Non-pigmented ciliary epithelial cell (primary cell): ENCODE data around the gene PHKA1.
"Not testable (repeated sequence)": the region's sequence is repeated elsewhere in the genome, so short reads cannot be mapped to it uniquely, and the experiment has no call there.

Experiments used
- DNase-seq: peaks from one replicate; pipeline ENCODE4 v3.0.0-alpha.2; 2010; ENCODE audit warnings: low read depth

Gene PHKA1

DNA sequence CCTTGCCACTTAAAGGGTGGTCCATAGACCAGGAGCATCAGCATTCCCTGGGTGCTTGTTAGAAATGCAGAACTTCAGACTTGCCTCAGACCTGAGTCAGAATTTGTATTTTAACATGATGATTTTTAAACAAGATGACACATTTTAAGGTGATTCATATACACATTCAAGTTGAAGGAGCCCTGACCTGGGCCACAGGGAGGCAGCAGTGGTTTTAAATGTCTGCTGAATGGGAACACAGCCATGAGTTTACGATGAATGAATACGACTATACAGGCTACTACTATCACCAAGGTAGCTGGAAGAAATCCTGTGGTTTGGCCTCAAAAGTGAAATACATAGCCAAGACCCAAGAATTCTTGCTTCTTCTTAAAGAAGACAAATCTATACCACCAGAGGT is 144.3 kb downstream of the PHKA1 start:
- DNase-seq: no peak

- DNase-seq: no peak
Observed at GRCh38 chrX:72568406-72569092, 145.6 kb downstream of the PHKA1 start.

- no peak for DNase-seq
Observed at GRCh38 chrX:72566448-72566847, 147.7 kb downstream of the PHKA1 start.

DNA sequence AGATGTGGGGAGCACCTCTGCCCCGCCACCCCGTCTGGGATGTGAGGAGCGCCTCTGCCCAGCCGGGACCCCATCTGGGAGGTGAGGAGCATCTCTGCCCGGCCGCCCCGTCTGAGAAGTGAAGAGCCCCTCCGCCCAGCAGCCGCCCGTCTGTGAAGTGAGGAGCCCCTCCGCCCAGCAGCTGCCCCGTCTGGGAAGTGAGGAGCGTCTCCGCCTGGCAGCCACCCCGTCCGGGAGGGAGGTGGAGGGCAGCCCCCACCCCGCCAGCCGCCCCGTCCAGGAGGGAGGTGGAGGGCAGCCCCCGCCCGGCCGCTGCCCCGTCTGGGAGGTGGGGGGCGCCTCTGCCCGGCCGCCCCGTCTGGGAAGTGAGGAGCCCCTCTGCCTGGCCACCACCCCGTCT is 154.5 kb downstream of the PHKA1 start:
- DNase-seq: not testable (repeated sequence)

GRCh38 chrX:72554448-72555140 is 159.5 kb downstream of the PHKA1 start:
- no peak for DNase-seq

GRCh38 chrX:72552443-72552842 is 161.7 kb downstream of the PHKA1 start:
- DNase-seq: not testable (repeated sequence)

DNA sequence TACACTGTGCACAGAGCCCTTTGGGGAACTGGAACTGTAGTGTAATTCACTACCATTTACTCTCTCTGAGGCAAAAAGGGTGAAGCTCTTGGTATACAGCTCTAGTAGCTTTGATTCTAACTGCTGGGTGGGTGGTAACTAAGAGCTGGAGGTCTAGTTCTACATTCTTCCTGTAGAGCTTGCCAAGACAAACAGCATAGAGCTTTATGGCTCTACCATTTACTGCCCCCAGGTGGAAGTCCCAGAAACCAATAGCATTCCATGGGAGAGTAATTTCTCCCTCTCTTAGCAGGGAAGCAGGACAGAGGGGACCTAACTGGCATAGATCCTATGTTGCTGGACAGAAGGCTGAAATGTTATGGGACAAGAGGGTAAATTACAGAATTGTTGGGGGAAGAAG is 168.1 kb downstream of the PHKA1 start:
- no peak for DNase-seq

GRCh38 chrX:72540318-72540717 is 173.8 kb downstream of the PHKA1 start:
- no peak for DNase-seq

DNA sequence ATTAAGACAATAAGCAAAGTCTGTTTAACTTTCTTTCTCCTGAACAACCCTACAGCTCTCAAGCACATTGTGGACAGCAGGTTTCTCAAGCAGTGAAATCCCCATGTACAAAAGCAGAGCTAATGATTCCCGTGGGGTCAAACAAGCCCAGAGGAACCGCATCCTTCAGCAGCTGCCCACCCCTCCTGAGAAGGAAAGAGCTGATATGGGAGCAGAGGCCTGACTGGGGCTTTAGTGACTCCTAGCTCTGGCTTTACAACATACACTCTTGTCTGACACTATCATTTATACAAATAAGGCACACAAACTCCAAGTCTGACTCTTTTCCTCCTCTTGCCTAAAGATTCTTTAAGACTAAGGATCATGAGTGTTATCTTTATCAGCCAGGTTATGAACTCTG is 174.3 kb downstream of the PHKA1 start:
- no peak for DNase-seq

DNA sequence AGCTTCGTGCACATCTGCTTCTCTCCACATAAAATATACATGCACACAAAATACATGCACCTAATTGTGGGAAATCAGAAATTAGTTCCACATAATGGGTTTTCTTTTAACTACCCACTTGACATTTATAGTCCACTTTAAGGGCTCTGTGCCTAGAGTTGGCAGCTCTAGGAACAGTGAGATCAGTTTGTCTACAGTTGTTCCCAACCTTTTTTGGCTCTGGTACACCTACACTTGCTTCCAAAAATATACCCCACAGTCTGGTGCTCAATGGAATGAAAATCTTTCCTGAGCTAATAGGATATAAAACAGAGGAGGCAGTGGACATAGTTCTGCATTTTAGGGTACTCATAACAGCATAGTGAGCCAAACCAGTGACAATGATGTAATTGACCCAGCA is 177.6 kb downstream of the PHKA1 start:
- DNase-seq: no peak

- DNase-seq: no peak
Observed at GRCh38 chrX:72532366-72532765, 181.7 kb downstream of the PHKA1 start.
